Measurements from ENCODE around the gene ABRACL. TPM values are rescaled to one million over a fixed set of nuclear protein-coding genes. Genes with fewer than 3 reads are reported as not detected.
"Not testable (repeated sequence)": the region's sequence is repeated elsewhere in the genome, so short reads cannot be mapped to it uniquely, and the experiment has no call there.

The ABRACL gene
- total RNA-seq, 2 experiments from 2014 or later, result 132 to 174 TPM

- H3K4me1 Mint-ChIP-seq, result no peaks in the 10 kb centered on the region
- no peaks in the 10 kb centered on the region for H3K9me3 Mint-ChIP-seq
- no peaks in the 10 kb centered on the region for H3K36me3 Mint-ChIP-seq (ENCODE audit: low read depth)
- H3K27me3 Mint-ChIP-seq, result no peaks in the 10 kb centered on the region
- ChIA-PET CTCF (no interaction called here), POLR2A (no interaction called here)
- no peak overlapping the region for H3K27ac Mint-ChIP-seq
- H3K4me3 Mint-ChIP-seq, result no peak overlapping the region
- DNase-seq, result no peak
These were observed 11.3 kb upstream of the ABRACL start for GRCh38 chr6:139017227-139017626.

GRCh38 chr6:139019722-139020121 lies 8.8 kb upstream of the ABRACL start:
- ChIA-PET POLR2A (no interaction called here), CTCF (no interaction called here)
- no peaks in the 10 kb centered on the region for H3K27me3 Mint-ChIP-seq
- H3K27ac Mint-ChIP-seq, result no peak overlapping the region
- no peaks in the 10 kb centered on the region for H3K9me3 Mint-ChIP-seq
- H3K36me3 Mint-ChIP-seq (ENCODE audit: low read depth), result no peaks in the 10 kb centered on the region
- no peak overlapping the region for H3K4me3 Mint-ChIP-seq
- H3K4me1 Mint-ChIP-seq, result no peaks in the 10 kb centered on the region
- no peak for DNase-seq

- POLR2A ChIA-PET, result no interaction called here
These were observed 7.9 kb upstream of the ABRACL start for GRCh38 chr6:139020689-139021088.

GRCh38 chr6:139025416-139025815 lies 3.1 kb upstream of the ABRACL start:
- H3K4me3 Mint-ChIP-seq; DNase-seq; H3K9me3 Mint-ChIP-seq; H3K36me3 Mint-ChIP-seq (ENCODE audit: low read depth); CTCF ChIA-PET; H3K4me1 Mint-ChIP-seq; POLR2A ChIA-PET; H3K27ac Mint-ChIP-seq; H3K27me3 Mint-ChIP-seq: not testable (repeated sequence)

More at GRCh38 chr6:139020689-139021088, 7.9 kb upstream of the ABRACL start:
- Mint-ChIP-seq H3K36me3 (ENCODE audit: low read depth) (no peaks in the 10 kb centered on the region), H3K27ac (no peak overlapping the region), H3K27me3 (no peaks in the 10 kb centered on the region), H3K4me3 (no peak overlapping the region), H3K9me3 (no peaks in the 10 kb centered on the region), H3K4me1 (no peaks in the 10 kb centered on the region)
- CTCF ChIA-PET, result interaction anchor here (0.6 to 1.0 kb wide), 2 partner anchors 12 to 190 kb away, joined by 3 read pairs; no protein-coding TSS in a partner anchor
- DNase-seq, result no peak

GRCh38 chr6:139027620-139028182 lies 844 bp upstream of the ABRACL start:
- no peaks in the 10 kb centered on the region for H3K27me3 Mint-ChIP-seq
- peaks cover 16% of the 10 kb centered on the region for H3K4me1 Mint-ChIP-seq
- ChIA-PET CTCF (no interaction called here), POLR2A (no interaction called here)
- H3K4me3 Mint-ChIP-seq, result no peak overlapping the region
- DNase-seq, result peak; percentile 57
- peak overlapping the region; percentile 98 for H3K27ac Mint-ChIP-seq
- no peaks in the 10 kb centered on the region for H3K9me3 Mint-ChIP-seq
- H3K36me3 Mint-ChIP-seq (ENCODE audit: low read depth), result peaks cover 6% of the 10 kb centered on the region

GRCh38 chr6:139028215-139028657 lies 309 bp upstream of the ABRACL start:
- no peak for DNase-seq
- Mint-ChIP-seq H3K36me3 (ENCODE audit: low read depth) (peaks cover 10% of the 10 kb centered on the region), H3K9me3 (no peaks in the 10 kb centered on the region), H3K4me3 (no peak overlapping the region), H3K4me1 (peaks cover 21% of the 10 kb centered on the region), H3K27ac (peak overlapping the region; percentile 98), H3K27me3 (no peaks in the 10 kb centered on the region)
- ChIA-PET CTCF (no interaction called here), POLR2A (no interaction called here)

GRCh38 chr6:139029470-139030227 lies 1.1 kb downstream of the ABRACL start:
- peak; percentile 17 for DNase-seq
- POLR2A ChIA-PET, result no interaction called here
- CTCF ChIA-PET, result interaction anchor here (0.5 to 1.9 kb wide), 5 partner anchors 8 to 191 kb away, joined by 3 to 7 read pairs (median 3); no protein-coding TSS in a partner anchor
- H3K27me3 Mint-ChIP-seq, result no peaks in the 10 kb centered on the region
- peaks cover 33% of the 10 kb centered on the region for H3K4me1 Mint-ChIP-seq
- H3K36me3 Mint-ChIP-seq (ENCODE audit: low read depth), result peaks cover 23% of the 10 kb centered on the region
- H3K27ac Mint-ChIP-seq, result peak overlapping the region; percentile 98
- no peak overlapping the region for H3K4me3 Mint-ChIP-seq
- no peaks in the 10 kb centered on the region for H3K9me3 Mint-ChIP-seq

GRCh38 chr6:139030228-139030963 lies 1.9 kb downstream of the ABRACL start:
- peaks cover 31% of the 10 kb centered on the region for H3K36me3 Mint-ChIP-seq (ENCODE audit: low read depth)
- H3K4me1 Mint-ChIP-seq, result peaks cover 33% of the 10 kb centered on the region
- peak; percentile 59 for DNase-seq
- H3K27ac Mint-ChIP-seq, result no peak overlapping the region
- no peaks in the 10 kb centered on the region for H3K9me3 Mint-ChIP-seq
- H3K4me3 Mint-ChIP-seq, result no peak overlapping the region
- H3K27me3 Mint-ChIP-seq, result no peaks in the 10 kb centered on the region
- ChIA-PET POLR2A (no interaction called here), CTCF (interaction anchor here (1.0 to 2.2 kb wide), 4 partner anchors 9 to 44 kb away, joined by 3 to 7 read pairs (median 6); partner anchors contain the start of gene REPS1)

- H3K27ac Mint-ChIP-seq, result no peak overlapping the region
- CTCF ChIA-PET, result interaction anchor here (0.8 to 1.4 kb wide), 2 partner anchors 8 to 11 kb away, joined by 3 to 4 read pairs; no protein-coding TSS in a partner anchor
These were observed 8.9 kb downstream of the ABRACL start for GRCh38 chr6:139037490-139037889.

GRCh38 chr6:139044250-139044649 lies 15.7 kb downstream of the ABRACL start:
- Mint-ChIP-seq H3K27ac (no peak overlapping the region), H3K4me1 (peaks cover 2% of the 10 kb centered on the region), H3K9me3 (no peaks in the 10 kb centered on the region), H3K4me3 (no peak overlapping the region), H3K27me3 (no peaks in the 10 kb centered on the region), H3K36me3 (ENCODE audit: low read depth) (peaks cover 49% of the 10 kb centered on the region)
- CTCF ChIA-PET, result no interaction called here
- no peak for DNase-seq
- POLR2A ChIA-PET, result no interaction called here

More at GRCh38 chr6:139037490-139037889, 8.9 kb downstream of the ABRACL start:
- POLR2A ChIA-PET, result no interaction called here
- Mint-ChIP-seq H3K27me3 (no peaks in the 10 kb centered on the region), H3K36me3 (ENCODE audit: low read depth) (peaks cover 77% of the 10 kb centered on the region), H3K4me3 (no peak overlapping the region), H3K4me1 (peaks cover 28% of the 10 kb centered on the region), H3K9me3 (no peaks in the 10 kb centered on the region)
- no peak for DNase-seq

GRCh38 chr6:139047677-139048076 lies 19.1 kb downstream of the ABRACL start:
- POLR2A ChIA-PET, result no interaction called here
- Mint-ChIP-seq H3K4me3 (no peak overlapping the region), H3K4me1 (no peaks in the 10 kb centered on the region), H3K27ac (no peak overlapping the region), H3K36me3 (ENCODE audit: low read depth) (peaks cover 22% of the 10 kb centered on the region), H3K9me3 (no peaks in the 10 kb centered on the region), H3K27me3 (peaks cover 1% of the 10 kb centered on the region)
- CTCF ChIA-PET, result interaction anchor here (0.5 to 1.4 kb wide), 6 partner anchors 20 to 1171 kb away, joined by 3 read pairs; no protein-coding TSS in a partner anchor
- no peak for DNase-seq

GRCh38 chr6:139048912-139049311 lies 20.4 kb downstream of the ABRACL start:
- H3K4me3 Mint-ChIP-seq, H3K27me3 Mint-ChIP-seq, DNase-seq, H3K27ac Mint-ChIP-seq, H3K9me3 Mint-ChIP-seq, H3K4me1 Mint-ChIP-seq, POLR2A ChIA-PET: not testable (repeated sequence)
- CTCF ChIA-PET, result interaction anchor here (1.0 to 1.4 kb wide), 3 partner anchors 11 to 33 kb away, joined by 3 to 4 read pairs (median 3); no protein-coding TSS in a partner anchor
- H3K36me3 Mint-ChIP-seq (ENCODE audit: low read depth), result peaks cover 12% of the 10 kb centered on the region
